Erythroblast (primary cell): ENCODE data around the gene NDRG3.

Experiments used
- GATA1 ChIP-seq: IDR thresholded peaks from 2 replicates; pipeline ENCODE4 v1.6.1; 2011; ENCODE audit warnings: low read depth, mild to moderate bottlenecking, control low read depth, low read length, moderate library complexity
- POLR2A ChIP-seq: IDR thresholded peaks from 2 replicates; pipeline ENCODE4 v1.6.1; 2011; ENCODE audit warnings: mild to moderate bottlenecking, low read length

DNA sequence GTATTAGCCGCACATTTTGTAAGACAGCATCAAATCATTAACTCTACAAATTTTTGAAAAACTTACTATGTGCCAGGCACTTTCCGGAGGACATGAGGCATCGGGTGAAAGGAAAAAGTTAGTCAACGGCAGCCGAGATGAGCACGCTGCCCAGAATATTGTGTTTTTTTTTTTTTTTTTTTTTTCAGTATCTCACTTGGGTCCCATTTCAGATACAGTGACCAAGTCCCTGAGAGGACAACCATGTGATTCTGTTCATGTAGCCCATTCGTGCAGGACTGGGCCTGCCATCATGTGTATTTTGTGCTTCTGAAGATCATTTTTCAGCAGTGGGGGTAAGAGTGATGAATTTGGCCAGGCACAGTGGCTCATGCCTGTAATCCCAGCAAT lies 101.2 kb downstream of the NDRG3 start:
- TF ChIP-seq POLR2A (no peak), GATA1 (no peak)
